ENCODE measurements around the gene SLC26A2. TPM values are rescaled to one million over a fixed set of nuclear protein-coding genes. Genes with fewer than 3 reads are reported as not detected.

SLC26A2 gene
- total and polyA plus RNA-seq, 7 experiments from 2014 or later = 3.2 to 16.5 (median 5.7) TPM

- no peaks in the 10 kb centered on the region for H3K27me3 ChIP-seq (ENCODE audit: control insufficient read depth in 2 of 2, insufficient read depth in 2 of 2, low read length in 2 of 2)
- Mint-ChIP-seq H3K36me3 (no peaks in the 10 kb centered on the region), H3K27me3 (peaks cover 0 to 15% (median 9%) of the 10 kb centered on the region in 5 donors), H3K9me3 (no peaks in the 10 kb centered on the region), H3K4me3 (no peak overlapping the region), H3K27ac (no peak overlapping the region), H3K4me1 (peaks cover 0 to 3% (median 0%) of the 10 kb centered on the region in 7 donors)
- H3K4me1 ChIP-seq (ENCODE audit: control insufficient read depth in 2 of 2, insufficient read depth in 2 of 2, low read length in 2 of 2) = no peaks in the 10 kb centered on the region
- POLR2A ChIA-PET = interaction anchor here (0.5 kb wide), 1 partner anchor 470 kb away, joined by 4 read pairs; no protein-coding TSS in a partner anchor
- DNase-seq (no peak), ATAC-seq (no peak)
- CTCF ChIA-PET = no interaction called here
- H3K9me3 ChIP-seq (ENCODE audit: control insufficient read depth in 2 of 3, low read length in 3 of 3) = no peaks in the 10 kb centered on the region
- H3K27ac ChIP-seq (ENCODE audit: low read depth, low read length) = no peak overlapping the region
- no peak overlapping the region for H3K4me3 ChIP-seq (ENCODE audit: low read length)
- intact Hi-C loops (cut with micrococcal nuclease) = no loop called here
- H3K36me3 ChIP-seq (ENCODE audit: control insufficient read depth in 2 of 3, insufficient read depth in 3 of 3, low read length in 3 of 3) = no peaks in the 10 kb centered on the region
Measured at GRCh38 chr5:149937610-149938009, 22.9 kb upstream of the SLC26A2 start.

GRCh38 chr5:149938279-149938678, 22.3 kb upstream of the SLC26A2 start:
- Mint-ChIP-seq H3K4me3 (no peak overlapping the region), H3K36me3 (no peaks in the 10 kb centered on the region), H3K27ac (no peak overlapping the region), H3K9me3 (no peaks in the 10 kb centered on the region), H3K4me1 (peaks cover 0 to 3% (median 0%) of the 10 kb centered on the region in 7 donors), H3K27me3 (peaks cover 0 to 15% (median 9%) of the 10 kb centered on the region in 5 donors)
- ChIA-PET CTCF (no interaction called here), POLR2A (no interaction called here)
- intact Hi-C loops (cut with micrococcal nuclease) = no loop called here
- no peaks in the 10 kb centered on the region for H3K27me3 ChIP-seq (ENCODE audit: control insufficient read depth in 2 of 2, insufficient read depth in 2 of 2, low read length in 2 of 2)
- no peaks in the 10 kb centered on the region for H3K9me3 ChIP-seq (ENCODE audit: control insufficient read depth in 2 of 3, low read length in 3 of 3)
- H3K27ac ChIP-seq (ENCODE audit: low read depth, low read length) = no peak overlapping the region
- H3K4me3 ChIP-seq (ENCODE audit: low read length) = no peak overlapping the region
- DNase-seq (no peak), ATAC-seq (no peak)
- no peaks in the 10 kb centered on the region for H3K36me3 ChIP-seq (ENCODE audit: control insufficient read depth in 2 of 3, insufficient read depth in 3 of 3, low read length in 3 of 3)
- no peaks in the 10 kb centered on the region for H3K4me1 ChIP-seq (ENCODE audit: control insufficient read depth in 2 of 2, insufficient read depth in 2 of 2, low read length in 2 of 2)

GRCh38 chr5:149938791-149939358, 21.7 kb upstream of the SLC26A2 start:
- no peaks in the 10 kb centered on the region for H3K36me3 Mint-ChIP-seq
- peaks cover 0 to 3% (median 0%) of the 10 kb centered on the region in 7 donors for H3K4me1 Mint-ChIP-seq
- peak; percentile 80 for ATAC-seq

GRCh38 chr5:149939546-149939945, 21.0 kb upstream of the SLC26A2 start:
- Histone ChIP-seq H3K36me3 (ENCODE audit: control insufficient read depth in 2 of 3, insufficient read depth in 3 of 3, low read length in 3 of 3) (no peaks in the 10 kb centered on the region), H3K4me1 (ENCODE audit: control insufficient read depth in 2 of 2, insufficient read depth in 2 of 2, low read length in 2 of 2) (no peaks in the 10 kb centered on the region), H3K27ac (ENCODE audit: low read depth, low read length) (no peak overlapping the region), H3K27me3 (ENCODE audit: control insufficient read depth in 2 of 2, insufficient read depth in 2 of 2, low read length in 2 of 2) (no peaks in the 10 kb centered on the region), H3K4me3 (ENCODE audit: low read length) (no peak overlapping the region), H3K9me3 (ENCODE audit: control insufficient read depth in 2 of 3, low read length in 3 of 3) (no peaks in the 10 kb centered on the region)
- DNase-seq (no peak), ATAC-seq (peak; percentile 17)
- H3K27me3 Mint-ChIP-seq = peaks cover 0 to 13% (median 2%) of the 10 kb centered on the region in 5 donors
- intact Hi-C loops (cut with micrococcal nuclease) = no loop called here
- H3K4me3 Mint-ChIP-seq = no peak overlapping the region
- H3K4me1 Mint-ChIP-seq = peaks cover 0 to 3% (median 0%) of the 10 kb centered on the region in 7 donors
- ChIA-PET POLR2A (no interaction called here), CTCF (interaction anchor here (0.6 kb wide), 1 partner anchor 313 kb away, joined by 3 read pairs; no protein-coding TSS in a partner anchor)
- H3K36me3 Mint-ChIP-seq = no peaks in the 10 kb centered on the region
- no peaks in the 10 kb centered on the region for H3K9me3 Mint-ChIP-seq
- no peak overlapping the region for H3K27ac Mint-ChIP-seq

More at GRCh38 chr5:149938791-149939358, 21.7 kb upstream of the SLC26A2 start:
- no peaks in the 10 kb centered on the region for H3K27me3 ChIP-seq (ENCODE audit: control insufficient read depth in 2 of 2, insufficient read depth in 2 of 2, low read length in 2 of 2)
- Mint-ChIP-seq H3K27me3 (peaks cover 0 to 15% (median 8%) of the 10 kb centered on the region in 5 donors), H3K4me3 (no peak overlapping the region), H3K9me3 (no peaks in the 10 kb centered on the region), H3K27ac (no peak overlapping the region)
- no peak overlapping the region for H3K4me3 ChIP-seq (ENCODE audit: low read length)
- no peaks in the 10 kb centered on the region for H3K4me1 ChIP-seq (ENCODE audit: control insufficient read depth in 2 of 2, insufficient read depth in 2 of 2, low read length in 2 of 2)
- no peaks in the 10 kb centered on the region for H3K36me3 ChIP-seq (ENCODE audit: control insufficient read depth in 2 of 3, insufficient read depth in 3 of 3, low read length in 3 of 3)
- CTCF ChIA-PET = interaction anchor here (0.6 kb wide), 1 partner anchor 312 kb away, joined by 3 read pairs; no protein-coding TSS in a partner anchor
- no peak overlapping the region for H3K27ac ChIP-seq (ENCODE audit: low read depth, low read length)
- POLR2A ChIA-PET = no interaction called here
- intact Hi-C loops (cut with micrococcal nuclease) = no loop called here
- H3K9me3 ChIP-seq (ENCODE audit: control insufficient read depth in 2 of 3, low read length in 3 of 3) = no peaks in the 10 kb centered on the region
- DNase-seq = no peak

- POLR2A ChIA-PET = no interaction called here
- H3K27ac Mint-ChIP-seq = no peak overlapping the region
- H3K27ac ChIP-seq (ENCODE audit: low read depth, low read length) = no peak overlapping the region
Measured at GRCh38 chr5:149940077-149940574, 20.4 kb upstream of the SLC26A2 start.

GRCh38 chr5:149940941-149941644, 19.5 kb upstream of the SLC26A2 start:
- H3K27me3 ChIP-seq (ENCODE audit: control insufficient read depth in 2 of 2, insufficient read depth in 2 of 2, low read length in 2 of 2) = no peaks in the 10 kb centered on the region
- H3K4me1 Mint-ChIP-seq = peaks cover 0 to 2% (median 0%) of the 10 kb centered on the region in 7 donors
- H3K36me3 ChIP-seq (ENCODE audit: control insufficient read depth in 2 of 3, insufficient read depth in 3 of 3, low read length in 3 of 3) = no peaks in the 10 kb centered on the region
- no peak overlapping the region for H3K4me3 ChIP-seq (ENCODE audit: low read length)
- no peaks in the 10 kb centered on the region for H3K36me3 Mint-ChIP-seq
- peaks cover 0 to 9% (median 0%) of the 10 kb centered on the region in 5 donors for H3K27me3 Mint-ChIP-seq
- CTCF ChIA-PET = no interaction called here
- no peaks in the 10 kb centered on the region for H3K9me3 ChIP-seq (ENCODE audit: control insufficient read depth in 2 of 3, low read length in 3 of 3)
- H3K27ac ChIP-seq (ENCODE audit: low read depth, low read length) = no peak overlapping the region
- intact Hi-C loops (cut with micrococcal nuclease) = no loop called here
- no peak overlapping the region for H3K4me3 Mint-ChIP-seq
- no peaks in the 10 kb centered on the region for H3K9me3 Mint-ChIP-seq
- no peaks in the 10 kb centered on the region for H3K4me1 ChIP-seq (ENCODE audit: control insufficient read depth in 2 of 2, insufficient read depth in 2 of 2, low read length in 2 of 2)
- POLR2A ChIA-PET = no interaction called here
- DNase-seq (no peak), ATAC-seq (no peak)
- H3K27ac Mint-ChIP-seq = no peak overlapping the region

More at GRCh38 chr5:149940077-149940574, 20.4 kb upstream of the SLC26A2 start:
- Mint-ChIP-seq H3K4me1 (peaks cover 0 to 2% (median 0%) of the 10 kb centered on the region in 7 donors), H3K27me3 (peaks cover 0 to 9% (median 0%) of the 10 kb centered on the region in 5 donors), H3K9me3 (no peaks in the 10 kb centered on the region), H3K36me3 (no peaks in the 10 kb centered on the region), H3K4me3 (no peak overlapping the region)
- Histone ChIP-seq H3K4me3 (ENCODE audit: low read length) (no peak overlapping the region), H3K36me3 (ENCODE audit: control insufficient read depth in 2 of 3, insufficient read depth in 3 of 3, low read length in 3 of 3) (no peaks in the 10 kb centered on the region), H3K4me1 (ENCODE audit: control insufficient read depth in 2 of 2, insufficient read depth in 2 of 2, low read length in 2 of 2) (no peaks in the 10 kb centered on the region), H3K9me3 (ENCODE audit: control insufficient read depth in 2 of 3, low read length in 3 of 3) (no peaks in the 10 kb centered on the region), H3K27me3 (ENCODE audit: control insufficient read depth in 2 of 2, insufficient read depth in 2 of 2, low read length in 2 of 2) (no peaks in the 10 kb centered on the region)
- ATAC-seq = peak; percentile 31
- intact Hi-C loops (cut with micrococcal nuclease) = no loop called here
- no peak for DNase-seq
- CTCF ChIA-PET = no interaction called here

Data from naive thymus-derived CD4-positive, alpha-beta T cell (primary cell).